ENCODE results near the gene TUBA3E.

DNA sequence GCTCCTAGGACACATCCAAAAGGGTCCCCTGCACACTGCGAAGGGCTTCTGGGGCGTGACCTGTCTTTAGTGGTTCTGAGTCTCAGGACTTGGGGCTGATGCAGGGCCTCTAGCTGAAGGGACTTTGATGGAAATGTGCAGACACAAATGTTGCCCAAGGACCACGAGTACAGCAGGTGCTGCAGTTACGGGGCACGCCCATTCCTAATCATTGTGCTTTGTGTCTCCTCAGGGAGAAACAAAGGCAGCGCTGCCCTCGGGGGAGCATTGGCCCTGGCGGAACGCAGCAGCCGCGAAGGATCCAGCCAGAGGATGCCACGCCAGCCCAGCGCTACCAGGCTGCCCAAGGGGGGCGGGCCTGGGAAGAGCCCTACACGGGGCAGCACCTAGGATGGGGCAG, 8.0 kb downstream of the TUBA3E start:
- TF ChIP-seq, protein P1, sequence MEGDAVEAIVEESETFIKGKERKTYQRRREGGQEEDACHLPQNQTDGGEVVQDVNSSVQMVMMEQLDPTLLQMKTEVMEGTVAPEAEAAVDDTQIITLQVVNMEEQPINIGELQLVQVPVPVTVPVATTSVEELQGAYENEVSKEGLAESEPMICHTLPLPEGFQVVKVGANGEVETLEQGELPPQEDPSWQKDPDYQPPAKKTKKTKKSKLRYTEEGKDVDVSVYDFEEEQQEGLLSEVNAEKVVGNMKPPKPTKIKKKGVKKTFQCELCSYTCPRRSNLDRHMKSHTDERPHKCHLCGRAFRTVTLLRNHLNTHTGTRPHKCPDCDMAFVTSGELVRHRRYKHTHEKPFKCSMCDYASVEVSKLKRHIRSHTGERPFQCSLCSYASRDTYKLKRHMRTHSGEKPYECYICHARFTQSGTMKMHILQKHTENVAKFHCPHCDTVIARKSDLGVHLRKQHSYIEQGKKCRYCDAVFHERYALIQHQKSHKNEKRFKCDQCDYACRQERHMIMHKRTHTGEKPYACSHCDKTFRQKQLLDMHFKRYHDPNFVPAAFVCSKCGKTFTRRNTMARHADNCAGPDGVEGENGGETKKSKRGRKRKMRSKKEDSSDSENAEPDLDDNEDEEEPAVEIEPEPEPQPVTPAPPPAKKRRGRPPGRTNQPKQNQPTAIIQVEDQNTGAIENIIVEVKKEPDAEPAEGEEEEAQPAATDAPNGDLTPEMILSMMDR (IDR thresholded peaks at IDR 0.05; ENCODE audit: control extremely low read depth in 1 of 3, insufficient read depth in 1 of 3, low read depth in 1 of 3, low read length in 3 of 3), result no peak
- no peak for TF ChIP-seq CREB1 (IDR thresholded peaks at IDR 0.05)
- TF ChIP-seq GTF2F1 (IDR thresholded peaks at IDR 0.05; ENCODE audit: borderline replicate concordance, low read depth, low read length), result no peak
- TF ChIP-seq ZNF274 (IDR thresholded peaks at IDR 0.05; ENCODE audit: borderline replicate concordance, extremely low read depth, low read length), result no peak
- TF ChIP-seq POLR2AphosphoS5 (IDR thresholded peaks at IDR 0.05; ENCODE audit: low read depth, low read length), result no peak
- no peak for TF ChIP-seq HDAC6 (IDR thresholded peaks at IDR 0.05; ENCODE audit: low read depth, low read length)
- TF ChIP-seq RAD21 (IDR thresholded peaks at IDR 0.05 in 1 of 2, conservative IDR thresholded peaks at IDR 0.05 in 1 of 2; ENCODE audit: low read depth in 2 of 2, low read length in 2 of 2), result no peak
- no peak for TF ChIP-seq GABPA (IDR thresholded peaks at IDR 0.05; ENCODE audit: borderline replicate concordance, insufficient read depth, low read length)
- no peak for TF ChIP-seq POLR2A (IDR thresholded peaks at IDR 0.05; ENCODE audit: control extremely low read depth in 1 of 2, low read depth in 2 of 2, low read length in 2 of 2)
- TF ChIP-seq EP300 (IDR thresholded peaks at IDR 0.05; ENCODE audit: borderline replicate concordance in 1 of 2, low read depth in 2 of 2, low read length in 2 of 2), result no peak

All from H1 (cell line).